GM23338 (cell line): ENCODE measurements around the gene ZFHX3.

ENCODE experiments used
- CTCF ChIP-seq, 2 experiments: fragments of 200-600 bp in 1 of 2; sonication (generic) in 1 of 2; conservative IDR thresholded peaks; 2 replicates each; pipeline versions ENCODE4 v1.5.1 to v1.6.1; 2016 to 2017; ENCODE audit warnings: antibody characterized with exemption in 2 of 2, low read depth in 2 of 2, mild to moderate bottlenecking in 2 of 2, moderate library complexity in 1 of 2
- POLR2AphosphoS5 ChIP-seq: IDR thresholded peaks from 2 replicates; pipeline ENCODE4 v1.6.1; 2016; ENCODE audit warnings: antibody characterized with exemption, low read depth
- REST ChIP-seq: IDR thresholded peaks from one replicate; pipeline ENCODE4 v1.6.1; 2018; ENCODE audit warnings: antibody characterized with exemption; ENCODE audit not compliant: unreplicated experiment
- STAT1 ChIP-seq: IDR thresholded peaks from one replicate; pipeline ENCODE4 v1.6.1; 2016; ENCODE audit warnings: antibody characterized with exemption; ENCODE audit not compliant: unreplicated experiment
- ZNF114 ChIP-seq: fragments of 250-450 bp; sonication (Bioruptor Pico); IDR thresholded peaks from 2 replicates; pipeline ENCODE4 v1.5.0; 2020; ENCODE audit warnings: mild to moderate bottlenecking, moderate library complexity

DNA sequence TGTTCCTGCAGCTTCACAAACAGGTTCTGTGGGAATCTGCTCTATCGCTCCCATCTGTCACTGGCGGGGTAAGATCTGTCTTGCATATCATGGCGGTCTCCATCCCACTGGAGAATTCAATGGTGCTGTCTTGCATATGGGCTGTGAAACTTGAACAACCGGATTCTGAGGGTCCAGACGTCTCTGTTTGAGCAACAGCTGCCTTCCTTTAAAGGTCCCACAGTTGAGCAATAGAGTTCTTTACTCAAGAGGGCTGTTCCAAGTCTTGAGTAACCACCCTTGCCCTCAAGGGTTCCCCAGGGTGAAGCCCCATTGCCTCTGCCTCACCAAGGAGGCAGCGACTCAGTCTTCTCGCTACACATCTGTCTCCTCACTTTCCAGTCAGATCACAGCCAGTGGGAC lies 50.8 kb downstream of the ZFHX3 start:
- no peak for TF ChIP-seq CTCF (conservative IDR thresholded peaks at IDR 0.05; ENCODE audit: low read depth in 2 of 2)
- no peak for TF ChIP-seq REST
- no peak for TF ChIP-seq STAT1
- TF ChIP-seq ZNF114 (CRISPR knock-in tag), result no peak
- TF ChIP-seq POLR2AphosphoS5, result no peak
